HepG2 (cell line): ENCODE measurements around the gene LYRM1.

Experiments used
- CEBPB ChIP-seq: IDR thresholded peaks from 2 replicates; pipeline ENCODE4 v1.6.1; 2011; ENCODE audit warnings: low read depth, low read length, improper control_type of control experiment, borderline replicate concordance
- EP300 ChIP-seq, 3 experiments: sonication (generic) in 1 of 3; formaldehyde crosslinking in 1 of 3; IDR thresholded peaks; 2 replicates each; pipeline versions ENCODE4 v1.5.1 to v1.6.1; 2011 to 2020; ENCODE audit warnings: low read depth in 2 of 3, low read length in 2 of 3, borderline replicate concordance in 1 of 3, improper control_type of control experiment in 1 of 3, mild to moderate bottlenecking in 1 of 3, missing genetic modification reagents in 1 of 3, moderate library complexity in 1 of 3
- EZH2 ChIP-seq: conservative IDR thresholded peaks from 2 replicates; pipeline ENCODE4 v1.6.1; 2012; ENCODE audit warnings: mild to moderate bottlenecking, low read depth, low read length, moderate library complexity
- FOXK1 ChIP-seq: sonication (generic); formaldehyde crosslinking; IDR thresholded peaks from 2 replicates; pipeline ENCODE4 v1.4.0; 2020; ENCODE audit warnings: low read depth, missing genetic modification reagents, borderline replicate concordance
- SP2 ChIP-seq: sonication (generic); formaldehyde crosslinking; IDR thresholded peaks from 2 replicates; pipeline ENCODE4 v1.5.1; 2020; ENCODE audit warnings: mild to moderate bottlenecking, missing genetic modification reagents
- SRY ChIP-seq: sonication (generic); formaldehyde crosslinking; IDR thresholded peaks from 2 replicates; pipeline ENCODE4 v1.8.0; 2022; ENCODE audit warnings: mild to moderate bottlenecking, missing genetic modification reagents
- ZBTB42 ChIP-seq: sonication (generic); formaldehyde crosslinking; IDR thresholded peaks from 2 replicates; pipeline ENCODE4 v1.5.0; 2020; ENCODE audit warnings: mild to moderate bottlenecking, missing genetic modification reagents
- ZFP41 ChIP-seq: sonication (generic); formaldehyde crosslinking; IDR thresholded peaks from 2 replicates; pipeline ENCODE4 v1.4.0; 2020; ENCODE audit warnings: mild to moderate bottlenecking, missing genetic modification reagents, borderline replicate concordance
- ZFP90 ChIP-seq: sonication (generic); formaldehyde crosslinking; IDR thresholded peaks from 2 replicates; pipeline ENCODE4 v1.8.0; 2022; ENCODE audit warnings: missing genetic modification reagents, mild to moderate bottlenecking, inconsistent platforms, borderline replicate concordance
- ZNF569 ChIP-seq: sonication (generic); formaldehyde crosslinking; IDR thresholded peaks from 2 replicates; pipeline ENCODE4 v1.5.0; 2020; ENCODE audit warnings: mild to moderate bottlenecking, missing genetic modification reagents, moderate library complexity, borderline replicate concordance

DNA sequence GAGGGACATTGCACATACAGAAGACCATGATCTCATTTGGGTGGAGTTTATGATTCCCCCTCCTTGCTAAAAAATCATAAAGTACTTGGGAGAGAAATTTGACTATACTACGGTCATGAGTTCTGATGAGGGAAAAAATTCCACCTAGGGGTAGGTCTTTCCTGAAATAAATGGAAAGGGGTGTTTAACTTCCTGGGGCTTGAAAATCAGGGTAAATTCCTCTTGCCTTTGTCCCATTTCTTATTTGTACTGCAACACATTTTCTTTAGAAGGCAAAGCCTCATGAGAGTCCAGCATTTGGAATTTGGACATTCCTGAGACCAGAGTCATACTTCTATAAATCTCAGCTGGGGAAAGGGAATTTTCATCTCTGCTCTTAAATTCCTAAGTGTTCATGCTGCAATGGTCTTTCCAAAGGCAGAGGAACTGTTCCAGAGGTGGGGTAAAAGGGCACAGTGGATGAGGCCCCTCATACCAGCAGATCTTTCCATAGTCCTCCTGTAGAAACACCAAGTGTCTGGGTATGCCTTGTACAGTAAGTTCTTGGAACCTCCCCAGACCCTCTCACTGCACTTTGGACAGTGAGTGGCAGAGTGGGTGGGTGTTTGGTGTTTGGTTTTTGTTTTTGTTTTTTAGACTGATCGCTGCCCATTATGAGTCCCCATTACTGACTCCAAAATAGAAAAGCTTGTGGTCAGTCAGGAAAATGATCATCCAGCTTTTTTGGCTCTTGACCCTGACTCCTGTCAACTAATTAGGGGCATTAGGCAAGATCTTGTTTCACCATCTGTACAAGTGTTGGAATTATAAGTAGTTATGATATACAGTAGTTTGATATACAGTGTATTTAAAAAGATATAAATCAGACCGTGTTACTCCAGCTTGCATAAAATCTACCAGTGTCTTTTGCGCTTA lies 6.0 kb downstream of the LYRM1 start:
- TF ChIP-seq ZBTB42 (CRISPR knock-in tag) = no peak
- TF ChIP-seq ZFP90 (CRISPR knock-in tag) = no peak
- TF ChIP-seq EZH2 = no peak
- no peak for TF ChIP-seq ZFP41 (CRISPR knock-in tag)
- TF ChIP-seq EP300 (IDR thresholded peaks at IDR 0.05; ENCODE audit: low read depth in 2 of 2, low read length in 2 of 2) = no peak
- TF ChIP-seq EP300 (CRISPR knock-in tag; IDR thresholded peaks at IDR 0.05; ENCODE audit: borderline replicate concordance) = no peak
- no peak for TF ChIP-seq FOXK1 (CRISPR knock-in tag)
- TF ChIP-seq CEBPB = no peak
- no peak for TF ChIP-seq ZNF569
- no peak for TF ChIP-seq SRY
- TF ChIP-seq SP2 = no peak
